Tibial nerve (tissue), 4 donors: ENCODE data around the gene HMGA1.

Source experiments
- CTCF ChIP-seq, 5 experiments: fragments of 200-600 bp in 3 of 5; fragments of 450-650 bp in 2 of 5; sonication (generic) in 3 of 5; IDR thresholded peaks; one replicate each; pipeline ENCODE4 v1.5.1; 2016 to 2019; ENCODE audit warnings: antibody characterized with exemption in 5 of 5, mild to moderate bottlenecking in 3 of 5, moderate library complexity in 2 of 5
- EP300 ChIP-seq, 2 donors: sonication (generic); formaldehyde crosslinking; IDR thresholded peaks; one replicate each; pipeline ENCODE4 v1.6.1; 2017; ENCODE audit warnings: antibody characterized with exemption in 2 of 2, mild to moderate bottlenecking in 1 of 2
- POLR2A ChIP-seq, 2 donors: fragments of 450-650 bp; IDR thresholded peaks; one replicate each; pipeline ENCODE4 v1.6.1; 2017; ENCODE audit warnings: antibody characterized with exemption in 2 of 2, mild to moderate bottlenecking in 2 of 2, moderate library complexity in 2 of 2

DNA sequence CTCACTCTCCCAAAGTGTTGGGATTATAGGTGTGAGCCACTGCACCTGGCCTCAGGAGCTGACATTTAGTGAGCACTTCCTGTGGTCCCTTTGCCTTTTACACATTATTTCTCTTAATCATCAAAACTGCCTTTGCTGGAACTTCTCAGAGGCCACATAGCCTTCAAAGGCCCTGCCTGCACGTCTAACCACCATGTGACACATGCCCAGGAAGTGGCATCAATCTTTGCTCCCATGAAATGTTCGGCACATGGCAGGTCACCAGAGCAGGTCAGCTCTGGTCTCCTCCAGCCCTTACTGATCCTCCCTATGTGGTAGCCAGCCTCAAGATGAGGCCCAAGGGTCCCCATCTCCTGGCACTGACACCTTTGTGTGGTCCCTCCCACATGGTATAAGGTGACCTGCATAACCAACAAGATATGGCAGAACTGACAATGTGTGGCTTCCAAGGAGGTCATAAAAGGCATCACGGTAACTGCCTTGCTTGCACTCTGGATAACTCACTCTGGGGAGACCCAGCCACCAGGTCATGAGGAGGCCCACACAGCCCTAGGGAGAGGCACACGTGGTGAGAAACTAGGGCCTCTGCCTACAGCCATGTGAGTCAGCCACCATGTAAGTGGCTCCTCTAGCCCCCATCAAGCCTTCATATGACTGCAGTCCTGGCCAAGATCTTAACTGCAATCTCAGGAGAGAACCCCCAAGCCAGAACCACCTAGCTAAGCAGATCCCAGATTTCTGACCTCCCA is 28.8 kb upstream of the HMGA1 start:
- TF ChIP-seq CTCF (IDR thresholded peaks at IDR 0.05), result no peak
- TF ChIP-seq EP300 (IDR thresholded peaks at IDR 0.05), result no peak
- TF ChIP-seq POLR2A (IDR thresholded peaks at IDR 0.05), result no peak
